HepG2 (cell line): Measurements from ENCODE around the gene GPC6. TPM values are rescaled to one million over a fixed set of nuclear protein-coding genes. Genes with fewer than 3 reads are reported as not detected.

Source experiments
- MEIS2 ChIP-seq: sonication (generic); formaldehyde crosslinking; IDR thresholded peaks from 2 replicates; pipeline ENCODE4 v1.9.0; 2021; ENCODE audit warnings: mild to moderate bottlenecking, missing genetic modification reagents
- SMYD3 ChIP-seq: sonication (generic); formaldehyde crosslinking; IDR thresholded peaks from 2 replicates; pipeline ENCODE4 v1.8.1; 2023; ENCODE audit warnings: mild to moderate bottlenecking, missing genetic modification reagents
- ZHX2 ChIP-seq, 2 experiments: sonication (generic) in 1 of 2; formaldehyde crosslinking in 1 of 2; IDR thresholded peaks; 2 replicates each; pipeline versions ENCODE4 v1.6.1 to v1.9.0; 2014 to 2022; ENCODE audit warnings: antibody characterized with exemption in 1 of 2, borderline replicate concordance in 1 of 2, inconsistent platforms in 1 of 2, low read depth in 1 of 2, missing genetic modification reagents in 1 of 2
- ZNF607 ChIP-seq: sonication (generic); formaldehyde crosslinking; IDR thresholded peaks from 2 replicates; pipeline ENCODE4 v1.5.1; 2020; ENCODE audit warnings: missing genetic modification reagents, mild to moderate bottlenecking, borderline replicate concordance
- ZXDC ChIP-seq: sonication (generic); formaldehyde crosslinking; IDR thresholded peaks from 2 replicates; pipeline ENCODE4 v1.5.0; 2020; ENCODE audit warnings: mild to moderate bottlenecking, missing genetic modification reagents
- polyA plus RNA-seq, 8 experiments: library from polyadenylated mRNA; depleted of rRNA in 3 of 8; stranded (reverse) in 7 of 8; unstranded in 1 of 8; fragments of >200 nt; fragmentation: Illumina TruSeq in 4 of 8; extraction: Trizol in 4 of 8; gene quantifications; 2 replicates each; pipeline versions ENCODE4 v1.2.1 to v1.2.3, GENCODE V29; 2011 to 2016; ENCODE audit warnings: low read depth in 4 of 8, missing spikeins in 1 of 8, mixed read lengths in 1 of 8; ENCODE audit not compliant: insufficient read depth in 1 of 8
- total RNA-seq, 5 experiments: library from RNA; depleted of rRNA; stranded (reverse); fragments of >200 nt; fragmentation: Illumina TruSeq; extraction: Trizol; gene quantifications; 2 replicates each; pipeline ENCODE4 v1.2.3, GENCODE V29; 2016; ENCODE audit warnings: low read depth in 1 of 5
- TF ChIP-seq, protein P1 (sequence below): sonication (generic); formaldehyde crosslinking; IDR thresholded peaks from 2 replicates; pipeline ENCODE4 v1.8.1; 2023; ENCODE audit warnings: mild to moderate bottlenecking, missing genetic modification reagents

The GPC6 gene
- total and polyA plus RNA-seq, 2 of the 13 experiments (the other 11 are each of a cell fraction or from before 2014, with no cell fraction given), result 24.5 to 33.9 TPM

- TF ChIP-seq ZHX2 (IDR thresholded peaks at IDR 0.05; ENCODE audit: low read depth), result no peak
- TF ChIP-seq ZHX2 (CRISPR knock-in tag; IDR thresholded peaks at IDR 0.05; ENCODE audit: borderline replicate concordance), result no peak
- TF ChIP-seq, protein P1, sequence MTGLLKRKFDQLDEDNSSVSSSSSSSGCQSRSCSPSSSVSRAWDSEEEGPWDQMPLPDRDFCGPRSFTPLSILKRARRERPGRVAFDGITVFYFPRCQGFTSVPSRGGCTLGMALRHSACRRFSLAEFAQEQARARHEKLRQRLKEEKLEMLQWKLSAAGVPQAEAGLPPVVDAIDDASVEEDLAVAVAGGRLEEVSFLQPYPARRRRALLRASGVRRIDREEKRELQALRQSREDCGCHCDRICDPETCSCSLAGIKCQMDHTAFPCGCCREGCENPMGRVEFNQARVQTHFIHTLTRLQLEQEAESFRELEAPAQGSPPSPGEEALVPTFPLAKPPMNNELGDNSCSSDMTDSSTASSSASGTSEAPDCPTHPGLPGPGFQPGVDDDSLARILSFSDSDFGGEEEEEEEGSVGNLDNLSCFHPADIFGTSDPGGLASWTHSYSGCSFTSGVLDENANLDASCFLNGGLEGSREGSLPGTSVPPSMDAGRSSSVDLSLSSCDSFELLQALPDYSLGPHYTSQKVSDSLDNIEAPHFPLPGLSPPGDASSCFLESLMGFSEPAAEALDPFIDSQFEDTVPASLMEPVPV (CRISPR knock-in tag), result no peak
- TF ChIP-seq MEIS2 (CRISPR knock-in tag), result no peak
- TF ChIP-seq SMYD3 (CRISPR knock-in tag), result no peak
- TF ChIP-seq ZNF607 (CRISPR knock-in tag), result no peak
- TF ChIP-seq ZXDC, result no peak
These were observed 979.3 kb downstream of the GPC6 start (continued) for GRCh38 chr13:94205896-94206295.
